Inflammatory macrophage treated with lipopolysaccharide for 1 hour (primary cell): Measurements from ENCODE around the gene SLC22A31.

ENCODE experiments used
- DNase-seq, 2 donors: peaks; one replicate each; pipeline ENCODE4 v3.0.0-alpha.2; 2020 to 2022

The SLC22A31 gene

DNA sequence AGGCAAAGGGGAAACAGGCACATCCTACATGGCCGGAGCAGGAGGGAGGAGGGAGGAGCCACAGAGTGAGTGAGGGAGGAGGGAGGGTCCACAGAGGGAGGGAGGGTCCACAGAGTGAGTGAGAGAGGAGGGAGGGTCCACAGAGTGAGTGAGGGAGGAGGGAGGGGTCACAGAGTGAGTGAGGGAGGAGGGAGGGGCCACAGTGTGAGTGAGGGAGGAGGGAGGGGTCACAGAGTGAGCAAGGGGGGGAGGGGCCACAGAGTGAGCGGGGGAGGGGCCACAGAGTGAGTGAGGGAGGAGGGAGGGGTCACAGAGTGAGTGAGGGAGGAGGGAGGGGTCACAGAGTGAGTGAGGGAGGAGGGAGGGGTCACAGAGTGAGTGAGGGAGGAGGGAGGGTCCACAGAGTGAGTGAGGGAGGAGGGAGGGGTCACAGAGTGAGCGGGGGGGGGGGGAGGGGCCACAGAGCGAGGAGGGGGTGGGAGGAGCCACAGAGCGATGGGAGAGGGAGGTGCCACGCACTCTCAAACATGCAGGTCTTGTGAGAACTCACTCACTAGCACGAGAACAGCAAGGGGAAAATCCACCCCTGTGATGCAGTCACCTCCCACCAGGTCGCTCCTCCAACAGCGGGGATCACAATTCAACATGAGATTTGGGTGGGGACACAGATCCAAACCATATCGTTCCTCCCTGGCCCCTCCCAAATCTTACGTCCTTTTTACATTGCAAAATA, 53.1 kb downstream of the SLC22A31 start:
- DNase-seq: no peak

DNA sequence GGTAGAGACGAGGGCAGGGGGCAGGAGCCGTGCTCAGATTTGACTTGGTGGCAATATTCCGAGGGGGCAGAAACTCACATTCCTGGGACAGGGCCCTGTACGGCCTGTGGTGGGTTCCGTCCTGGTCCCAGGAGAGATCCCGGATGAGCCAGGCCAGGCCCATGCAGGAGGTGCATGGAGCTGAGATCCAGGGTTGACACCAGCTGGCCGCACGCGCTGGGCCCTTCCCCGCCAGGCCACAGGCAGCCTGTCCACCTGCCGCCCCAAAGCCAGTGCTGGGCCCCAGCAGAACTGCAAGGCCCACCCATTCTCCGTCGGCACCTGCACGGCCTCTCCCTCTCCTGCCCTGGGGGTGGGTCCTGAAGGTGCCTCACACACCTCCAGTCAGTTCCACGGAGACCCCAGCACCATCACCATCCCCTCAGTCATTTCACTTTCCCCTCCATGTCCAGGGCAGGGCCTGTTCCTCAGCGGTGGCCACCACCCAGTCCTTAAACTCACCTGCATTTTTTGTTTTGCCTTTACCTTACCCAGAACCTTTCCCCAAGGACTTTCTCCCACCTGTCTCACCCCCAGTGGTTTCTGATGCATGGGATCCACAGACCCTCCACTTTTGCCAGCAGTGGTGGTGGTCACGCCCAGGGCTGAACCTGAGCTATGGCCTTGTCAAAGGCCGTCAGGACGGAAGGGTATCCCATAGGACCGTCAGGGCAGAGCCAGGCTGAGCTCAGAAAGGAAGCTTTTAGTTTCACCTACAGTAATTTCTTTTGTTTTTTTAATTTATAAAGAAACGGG, 53.9 kb downstream of the SLC22A31 start:
- DNase-seq: no peak
